GM06990 (cell line): ENCODE data around the gene LRMDA.

Source experiments
- DNase-seq: peaks from one replicate; pipeline ENCODE4 v3.0.0-alpha.2; 2011; ENCODE audit not compliant: insufficient read length; ENCODE audit errors: extremely low read depth
- H3K27me3 ChIP-seq: replicated peaks from 2 replicates; pipeline ENCODE4 v1.6.0; 2011; ENCODE audit warnings: low read length; ENCODE audit not compliant: control insufficient read depth, insufficient read depth
- H3K36me3 ChIP-seq: 2 replicates; pipeline ENCODE4 v1.5.1; 2011; ENCODE audit warnings: low read length; ENCODE audit not compliant: control insufficient read depth, insufficient read depth
- H3K4me3 ChIP-seq: replicated peaks from 2 replicates; pipeline ENCODE4 v1.5.1; 2011; ENCODE audit warnings: low read depth, mild to moderate bottlenecking, control low read depth, low read length
- TF ChIP-seq, protein P1 (sequence below): IDR thresholded peaks from 2 replicates; pipeline ENCODE4 v1.5.1; 2011; ENCODE audit warnings: low read length, control low read depth, mild to moderate bottlenecking, inconsistent platforms; ENCODE audit not compliant: insufficient read depth, poor library complexity, severe bottlenecking

The LRMDA gene

DNA sequence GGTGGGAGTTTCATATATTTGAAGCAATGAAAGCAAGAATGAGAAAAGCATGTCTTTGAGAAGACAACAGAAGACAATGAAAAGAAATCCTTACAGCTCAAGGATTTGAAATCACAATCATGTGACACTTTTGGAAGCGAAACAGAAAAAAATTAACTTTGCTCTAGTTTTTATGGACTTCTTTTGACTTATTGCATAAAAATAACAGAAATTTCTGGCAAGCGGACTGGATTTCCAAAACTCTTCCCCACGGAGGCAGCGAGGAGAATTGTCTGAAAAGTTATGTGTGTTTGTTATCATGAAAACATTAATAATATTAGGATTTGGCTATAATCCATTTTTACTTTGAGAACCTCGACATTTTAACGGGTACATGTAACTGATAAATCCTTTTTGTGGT, 223.3 kb downstream of the LRMDA start:
- Histone ChIP-seq H3K4me3 (no peak overlapping the region), H3K36me3 (no peaks in the 10 kb centered on the region), H3K27me3 (peaks cover 4% of the 10 kb centered on the region)
- no peak for DNase-seq
- TF ChIP-seq, protein P1, sequence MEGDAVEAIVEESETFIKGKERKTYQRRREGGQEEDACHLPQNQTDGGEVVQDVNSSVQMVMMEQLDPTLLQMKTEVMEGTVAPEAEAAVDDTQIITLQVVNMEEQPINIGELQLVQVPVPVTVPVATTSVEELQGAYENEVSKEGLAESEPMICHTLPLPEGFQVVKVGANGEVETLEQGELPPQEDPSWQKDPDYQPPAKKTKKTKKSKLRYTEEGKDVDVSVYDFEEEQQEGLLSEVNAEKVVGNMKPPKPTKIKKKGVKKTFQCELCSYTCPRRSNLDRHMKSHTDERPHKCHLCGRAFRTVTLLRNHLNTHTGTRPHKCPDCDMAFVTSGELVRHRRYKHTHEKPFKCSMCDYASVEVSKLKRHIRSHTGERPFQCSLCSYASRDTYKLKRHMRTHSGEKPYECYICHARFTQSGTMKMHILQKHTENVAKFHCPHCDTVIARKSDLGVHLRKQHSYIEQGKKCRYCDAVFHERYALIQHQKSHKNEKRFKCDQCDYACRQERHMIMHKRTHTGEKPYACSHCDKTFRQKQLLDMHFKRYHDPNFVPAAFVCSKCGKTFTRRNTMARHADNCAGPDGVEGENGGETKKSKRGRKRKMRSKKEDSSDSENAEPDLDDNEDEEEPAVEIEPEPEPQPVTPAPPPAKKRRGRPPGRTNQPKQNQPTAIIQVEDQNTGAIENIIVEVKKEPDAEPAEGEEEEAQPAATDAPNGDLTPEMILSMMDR: no peak

- no peak for DNase-seq
- Histone ChIP-seq H3K36me3 (no peaks in the 10 kb centered on the region), H3K27me3 (peaks cover 4% of the 10 kb centered on the region), H3K4me3 (no peak overlapping the region)
- TF ChIP-seq, protein P1: no peak
These were observed 224.5 kb downstream of the LRMDA start for GRCh38 chr10:75655791-75656451.

DNA sequence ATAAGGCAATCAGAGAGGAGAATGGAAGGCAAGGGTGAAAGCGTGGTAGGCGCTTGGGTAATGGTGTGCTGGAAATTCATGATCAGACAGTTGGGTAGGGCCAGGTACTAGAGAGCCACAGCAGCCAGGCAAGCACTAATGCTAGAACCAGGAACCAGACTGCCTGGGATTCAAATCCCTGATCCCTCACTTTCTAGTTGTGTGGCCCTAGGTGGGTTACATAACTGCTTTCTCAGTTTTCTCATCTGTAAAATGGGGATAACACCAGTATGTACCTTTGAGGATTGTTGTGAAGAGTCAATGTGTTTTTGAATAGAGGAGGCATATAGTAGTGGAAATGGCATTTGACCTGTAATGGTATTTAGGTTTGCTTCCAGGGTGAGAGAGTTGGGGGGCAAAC, 225.9 kb downstream of the LRMDA start:
- no peak overlapping the region for H3K4me3 ChIP-seq
- DNase-seq: no peak
- H3K36me3 ChIP-seq: no peaks in the 10 kb centered on the region
- TF ChIP-seq, protein P1: no peak
- peaks cover 4% of the 10 kb centered on the region for H3K27me3 ChIP-seq

GRCh38 chr10:75658036-75658435, 226.6 kb downstream of the LRMDA start:
- Histone ChIP-seq H3K27me3 (peaks cover 4% of the 10 kb centered on the region), H3K36me3 (no peaks in the 10 kb centered on the region), H3K4me3 (no peak overlapping the region)
- DNase-seq: no peak
- TF ChIP-seq, protein P1: no peak

- TF ChIP-seq, protein P1: no peak
- peaks cover 4% of the 10 kb centered on the region for H3K27me3 ChIP-seq
- no peak overlapping the region for H3K4me3 ChIP-seq
- DNase-seq: no peak
- H3K36me3 ChIP-seq: no peaks in the 10 kb centered on the region
These were observed 227.1 kb downstream of the LRMDA start for GRCh38 chr10:75658496-75658895.

DNA sequence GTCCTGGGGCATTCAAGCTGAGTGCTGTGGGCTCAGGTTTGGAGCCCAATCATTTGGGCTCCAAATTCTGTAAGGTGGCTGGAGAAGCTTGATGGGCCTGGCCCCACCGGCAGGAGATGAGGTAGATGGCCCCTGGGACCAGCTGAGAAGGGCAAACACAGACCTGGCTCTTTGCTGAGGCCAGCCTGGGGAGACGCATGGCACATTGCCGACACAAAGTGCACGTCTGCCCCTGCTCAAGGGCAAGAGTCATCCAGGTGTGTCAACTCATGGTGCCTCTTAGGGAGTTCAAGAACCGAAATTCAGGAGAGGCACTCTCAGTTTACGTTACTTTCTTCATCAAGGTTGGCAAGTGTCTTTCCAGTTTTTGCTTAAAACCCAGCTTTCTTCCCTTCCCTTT, 227.5 kb downstream of the LRMDA start:
- no peak for DNase-seq
- TF ChIP-seq, protein P1: no peak

More for the DNA sequence above, 227.5 kb downstream of the LRMDA start:
- H3K36me3 ChIP-seq: no peaks in the 10 kb centered on the region
- peaks cover 4% of the 10 kb centered on the region for H3K27me3 ChIP-seq
- H3K4me3 ChIP-seq: no peak overlapping the region
